Caco-2 (cell line): Measurements from ENCODE around the gene MARCHF10. TPM values are rescaled to one million over a fixed set of nuclear protein-coding genes. Genes with fewer than 3 reads are reported as not detected.

Source experiments
- BruUV-seq: library from RNA; stranded (reverse); fragments of 400-500 nt; replicated peaks from 2 replicates; lab custom pipeline; 2021; lab: Mats Ljungman, UMichigan
- CTCF ChIA-PET: fragments of 300-600 bp; sonication (Branson Sonifier 250); formaldehyde crosslinking; loops from one replicate; lab custom pipeline; 2022; ENCODE audit warnings: antibody characterized with exemption; lab: Charles Lee
- POLR2A ChIA-PET: fragments of 300-600 bp; sonication (Branson Sonifier 250); formaldehyde crosslinking; loops from one replicate; lab custom pipeline; 2022; ENCODE audit warnings: antibody characterized with exemption; lab: Charles Lee
- DNase-seq, 2 experiments: peaks; one replicate each; pipeline versions ENCODE4 v3.0.0 to v3.0.0-alpha.2; 2020 to 2022
- H3K27me3 ChIP-seq: replicated peaks from 2 replicates; pipeline ENCODE4 v1.6.0; 2011; ENCODE audit warnings: low read length; ENCODE audit not compliant: control insufficient read depth, insufficient read depth
- H3K36me3 ChIP-seq: 2 replicates; pipeline ENCODE4 v1.5.1; 2011; ENCODE audit warnings: low read length; ENCODE audit not compliant: control insufficient read depth, insufficient read depth
- H3K4me1 ChIP-seq: fragments of 250-450 bp; sonication (Bioruptor Pico); 2 replicates; pipeline ENCODE4 v1.5.1; 2020; ENCODE audit warnings: mild to moderate bottlenecking
- H3K4me3 ChIP-seq: 2 replicates; pipeline ENCODE4 v1.5.1; 2011; ENCODE audit warnings: low read depth, mild to moderate bottlenecking, control low read depth, low read length
- H3K9me3 ChIP-seq: fragments of 250-450 bp; sonication (Bioruptor Pico); 2 replicates; pipeline ENCODE4 v1.5.1; 2020; ENCODE audit warnings: mild to moderate bottlenecking, moderate library complexity
- H3K27ac Mint-ChIP-seq: one replicate; pipeline ENCODE4 v1.8.0; 2022; ENCODE audit warnings: mixed read lengths; ENCODE audit not compliant: unreplicated experiment
- H3K27me3 Mint-ChIP-seq: one replicate; pipeline ENCODE4 v1.8.0; 2022; ENCODE audit warnings: mixed read lengths; ENCODE audit not compliant: insufficient read depth, unreplicated experiment
- H3K36me3 Mint-ChIP-seq: one replicate; pipeline ENCODE4 v1.8.0; 2022; ENCODE audit warnings: mild to moderate bottlenecking, mixed read lengths; ENCODE audit not compliant: insufficient read depth, unreplicated experiment
- H3K4me1 Mint-ChIP-seq: one replicate; pipeline ENCODE4 v1.8.0; 2022; ENCODE audit warnings: low read depth, mixed read lengths; ENCODE audit not compliant: unreplicated experiment
- H3K4me3 Mint-ChIP-seq: one replicate; pipeline ENCODE4 v1.8.0; 2022; ENCODE audit warnings: mild to moderate bottlenecking, moderate library complexity, mixed read lengths; ENCODE audit not compliant: unreplicated experiment
- H3K9me3 Mint-ChIP-seq: one replicate; pipeline ENCODE4 v1.8.0; 2022; ENCODE audit warnings: mixed read lengths; ENCODE audit not compliant: unreplicated experiment
- CTCF ChIP-seq, 2 experiments: fragments of 200-600 bp in 1 of 2; IDR thresholded peaks; 1 replicate in 1 of 2; 2 replicates in 1 of 2; pipeline versions ENCODE4 v1.5.1 to v1.8.0; 2011 to 2022; ENCODE audit warnings: antibody characterized with exemption in 1 of 2, control low read depth in 1 of 2, inconsistent platforms in 1 of 2, low read depth in 1 of 2, low read length in 1 of 2, mild to moderate bottlenecking in 1 of 2, moderate library complexity in 1 of 2; ENCODE audit not compliant: insufficient read depth in 1 of 2, severe bottlenecking in 1 of 2, unreplicated experiment in 1 of 2
- intact Hi-C: fragments of 100-400 bp; cut with micrococcal nuclease; formaldehyde crosslinking; loops from one replicate; pipeline ENCODE4 v1.10.0; 2022; ENCODE audit not compliant: unreplicated experiment
- total RNA-seq: library from RNA; stranded (reverse); gene quantifications from 2 replicates; pipeline ENCODE4 v1.2.3, GENCODE V29; 2022

The MARCHF10 gene
- total RNA-seq, 1 experiment from 2014 or later, result not detected

GRCh38 chr17:62791235-62791734 lies 16.8 kb downstream of the MARCHF10 start:
- Mint-ChIP-seq H3K4me3 (no peak overlapping the region), H3K4me1 (no peaks in the 10 kb centered on the region), H3K36me3 (no peaks in the 10 kb centered on the region), H3K27ac (no peak overlapping the region), H3K27me3 (peaks cover 6% of the 10 kb centered on the region), H3K9me3 (no peaks in the 10 kb centered on the region)
- intact Hi-C loops, result no loop called here
- Histone ChIP-seq H3K36me3 (no peaks in the 10 kb centered on the region), H3K4me3 (no peak overlapping the region), H3K4me1 (no peaks in the 10 kb centered on the region), H3K9me3 (no peaks in the 10 kb centered on the region), H3K27me3 (peaks cover 2% of the 10 kb centered on the region)
- no peak for TF ChIP-seq CTCF (IDR thresholded peaks at IDR 0.05; ENCODE audit: insufficient read depth in 1 of 2, low read depth in 1 of 2, low read length in 1 of 2, severe bottlenecking in 1 of 2, unreplicated experiment in 1 of 2)
- CTCF ChIA-PET, result no interaction called here
- BruUV-seq, result no TSS peak
- DNase-seq, result no peak
- POLR2A ChIA-PET, result no interaction called here

DNA sequence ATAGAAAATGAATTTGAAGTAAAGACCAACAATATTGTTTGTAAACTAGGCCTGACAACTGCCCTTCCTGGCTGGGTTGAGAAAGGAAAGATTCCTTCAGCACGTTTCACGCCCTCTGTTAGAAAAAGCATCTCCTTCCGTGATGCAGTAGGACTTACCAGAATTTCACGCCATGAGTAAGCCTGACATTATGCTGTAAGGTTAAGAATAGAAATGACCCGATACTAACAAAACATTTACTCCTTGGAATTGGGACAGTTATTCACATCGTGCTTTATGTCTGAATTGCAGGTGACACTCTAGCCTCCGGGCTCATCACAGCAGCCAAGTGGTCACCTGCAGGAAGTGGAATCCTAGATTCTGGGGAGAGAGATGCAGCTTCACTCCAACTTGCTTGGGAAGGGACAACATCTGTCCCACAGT lies 17.5 kb downstream of the MARCHF10 start:
- CTCF ChIA-PET, result no interaction called here
- Histone ChIP-seq H3K36me3 (no peaks in the 10 kb centered on the region), H3K9me3 (no peaks in the 10 kb centered on the region), H3K4me3 (no peak overlapping the region), H3K27me3 (peaks cover under 1% of the 10 kb centered on the region; the same call in 1 of the 2 replicates), H3K4me1 (no peaks in the 10 kb centered on the region)
- Mint-ChIP-seq H3K27ac (no peak overlapping the region), H3K4me1 (no peaks in the 10 kb centered on the region), H3K36me3 (no peaks in the 10 kb centered on the region), H3K27me3 (peaks cover 6% of the 10 kb centered on the region), H3K4me3 (no peak overlapping the region), H3K9me3 (no peaks in the 10 kb centered on the region)
- no peak for DNase-seq
- TF ChIP-seq CTCF (IDR thresholded peaks at IDR 0.05; ENCODE audit: insufficient read depth in 1 of 2, low read depth in 1 of 2, low read length in 1 of 2, severe bottlenecking in 1 of 2, unreplicated experiment in 1 of 2), result no peak
- no TSS peak for BruUV-seq
- POLR2A ChIA-PET, result no interaction called here
- intact Hi-C loops, result no loop called here

- Histone ChIP-seq H3K9me3 (no peaks in the 10 kb centered on the region), H3K27me3 (no peaks in the 10 kb centered on the region), H3K4me1 (no peaks in the 10 kb centered on the region), H3K4me3 (no peak overlapping the region), H3K36me3 (no peaks in the 10 kb centered on the region)
- intact Hi-C loops, result no loop called here
- no peaks in the 10 kb centered on the region for H3K4me1 Mint-ChIP-seq
- H3K9me3 Mint-ChIP-seq, result peaks cover 15% of the 10 kb centered on the region
- CTCF ChIA-PET, result no interaction called here
- no peak overlapping the region for H3K27ac Mint-ChIP-seq
- no peak for TF ChIP-seq CTCF (IDR thresholded peaks at IDR 0.05; ENCODE audit: insufficient read depth in 1 of 2, low read depth in 1 of 2, low read length in 1 of 2, severe bottlenecking in 1 of 2, unreplicated experiment in 1 of 2)
- DNase-seq, result no peak
- POLR2A ChIA-PET, result no interaction called here
- BruUV-seq, result no TSS peak
- H3K36me3 Mint-ChIP-seq, result no peaks in the 10 kb centered on the region
- H3K27me3 Mint-ChIP-seq, result peaks cover 9% of the 10 kb centered on the region
- no peak overlapping the region for H3K4me3 Mint-ChIP-seq
Observed at GRCh38 chr17:62787366-62787765, 20.7 kb downstream of the MARCHF10 start.
